T-helper 22 cell (primary cell): ENCODE data around the gene PACRG.

Experiments used
- DNase-seq: peaks from one replicate; pipeline ENCODE4 v3.0.0-alpha.2; 2020; ENCODE audit warnings: low read depth

PACRG gene

GRCh38 chr6:162710936-162711335 lies 16.8 kb upstream of the PACRG start:
- no peak for DNase-seq

DNA sequence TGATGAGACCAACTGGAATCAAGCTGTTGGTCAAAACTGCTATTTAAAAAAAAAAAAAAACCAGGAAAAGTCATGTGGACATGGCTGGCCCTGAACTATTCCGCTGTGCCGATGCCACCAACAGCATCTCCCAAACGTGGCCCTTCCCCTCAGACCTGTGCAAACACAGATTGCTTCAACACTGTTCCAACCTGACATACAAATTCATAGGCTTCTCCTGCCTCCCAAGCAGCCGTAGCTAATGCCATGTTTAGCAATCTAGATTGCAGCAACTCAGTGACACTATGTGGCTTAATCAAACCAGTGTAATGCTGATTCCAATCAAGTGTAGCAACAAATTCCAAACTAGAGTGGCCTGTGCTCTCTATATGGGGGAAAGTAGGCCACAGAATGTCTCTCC lies 16.4 kb upstream of the PACRG start:
- no peak for DNase-seq

DNA sequence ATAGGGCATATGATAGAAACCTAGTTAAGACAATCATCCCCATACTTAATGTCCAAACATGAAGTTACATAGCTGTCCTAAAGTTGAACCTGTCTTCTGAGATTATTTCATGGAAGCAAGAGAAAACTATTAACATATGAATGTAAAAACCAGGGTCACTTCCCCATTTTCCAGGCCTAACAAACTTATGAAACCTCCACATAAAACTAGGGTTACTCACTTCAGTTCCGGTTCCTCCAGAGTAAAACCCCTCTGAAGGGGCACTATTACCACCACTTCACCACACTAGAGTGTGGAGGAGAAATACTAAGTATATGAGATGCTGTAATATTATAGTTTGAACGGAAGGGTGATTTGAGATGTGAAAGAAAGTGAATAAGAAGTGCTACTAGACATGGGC lies 15.1 kb upstream of the PACRG start:
- DNase-seq = no peak

DNA sequence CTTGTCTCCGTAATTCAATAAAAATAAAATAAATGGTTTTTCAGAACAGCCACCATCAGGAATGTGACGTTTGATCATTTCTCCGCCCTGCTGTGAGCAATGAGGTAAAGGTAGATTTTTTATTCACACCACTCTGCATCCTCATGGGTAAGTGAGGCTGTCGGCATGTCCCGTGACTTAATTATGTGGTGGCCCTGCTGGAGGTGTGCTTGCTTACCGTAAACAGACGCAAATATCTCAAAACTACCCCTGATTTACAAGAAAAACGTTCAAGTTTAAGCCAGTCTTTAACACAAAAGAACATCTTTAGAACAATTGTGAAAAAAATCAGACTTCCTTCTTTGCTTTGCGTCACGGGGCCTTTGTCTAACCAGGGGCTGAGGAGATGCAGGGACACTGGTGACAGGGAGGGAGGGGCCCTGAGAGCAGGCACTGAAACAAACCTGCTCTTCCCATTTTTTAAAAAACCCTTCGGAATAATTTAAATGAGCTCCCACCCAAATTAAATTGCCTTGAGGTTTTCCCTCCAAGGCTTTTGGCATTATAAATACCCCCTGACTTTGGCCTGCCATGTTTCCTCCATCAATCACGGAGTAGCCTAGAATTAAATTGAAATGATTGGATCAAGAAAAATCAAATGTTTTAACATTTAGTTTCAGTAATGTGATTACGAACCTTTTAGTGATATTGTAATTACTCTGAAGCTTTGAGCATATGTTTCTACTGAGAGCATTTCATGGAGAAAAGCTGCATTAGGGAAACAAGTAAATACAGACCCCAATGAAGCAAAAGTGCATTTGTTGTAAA lies 13.6 kb upstream of the PACRG start:
- DNase-seq = no peak

DNA sequence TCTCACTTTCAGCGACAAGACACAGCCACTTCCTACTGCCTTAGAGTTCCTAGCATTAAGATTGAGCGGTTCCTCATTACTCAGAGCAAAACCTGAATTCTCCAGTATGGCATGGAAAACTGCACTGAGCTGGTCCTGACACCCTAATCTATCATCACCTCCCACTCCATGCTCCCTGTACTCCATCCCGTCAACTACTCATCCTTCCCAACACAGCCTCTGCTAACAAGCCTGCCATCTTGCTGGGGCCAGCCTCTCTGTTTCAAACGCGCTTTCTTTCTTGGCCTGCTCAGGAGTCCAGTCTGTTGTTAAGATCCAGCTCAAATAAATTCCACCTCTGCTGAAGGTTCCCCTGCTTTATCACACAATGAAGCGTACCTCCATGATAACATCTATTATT lies 12.2 kb upstream of the PACRG start:
- DNase-seq = no peak

DNA sequence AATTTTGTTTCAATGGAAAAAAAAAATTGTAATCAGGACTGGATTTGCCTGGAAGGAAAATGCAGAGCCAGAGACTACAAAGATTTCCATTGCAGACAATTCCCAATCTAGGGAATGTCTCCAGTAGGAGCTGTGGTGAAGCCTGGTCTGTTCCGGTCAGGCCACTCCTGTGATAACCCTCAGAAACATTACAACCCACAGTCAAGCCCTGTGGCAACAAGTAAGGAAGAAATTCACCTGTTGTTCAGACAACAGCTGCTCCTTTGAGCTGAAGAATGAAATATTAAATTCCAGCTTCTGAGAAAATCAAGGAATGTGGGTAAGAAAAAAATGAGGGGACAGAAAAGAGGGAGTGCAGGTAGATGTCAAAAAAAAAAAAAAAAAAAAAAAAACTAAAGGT lies 8.2 kb upstream of the PACRG start:
- DNase-seq = no peak

DNA sequence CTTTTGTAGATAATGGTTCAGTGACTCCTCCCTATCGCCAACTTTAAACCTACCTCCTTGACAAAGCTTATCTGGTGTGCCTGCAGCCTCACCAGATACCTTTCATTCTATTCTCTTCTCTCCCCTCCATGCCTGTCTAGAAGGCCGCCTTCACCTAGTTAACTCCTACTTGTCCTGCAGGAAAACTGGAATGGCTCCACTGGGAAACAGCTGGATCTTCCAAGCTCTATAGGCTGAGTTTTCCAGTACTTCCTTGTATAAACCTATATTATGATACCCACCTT lies 6.4 kb upstream of the PACRG start:
- DNase-seq = no peak

DNA sequence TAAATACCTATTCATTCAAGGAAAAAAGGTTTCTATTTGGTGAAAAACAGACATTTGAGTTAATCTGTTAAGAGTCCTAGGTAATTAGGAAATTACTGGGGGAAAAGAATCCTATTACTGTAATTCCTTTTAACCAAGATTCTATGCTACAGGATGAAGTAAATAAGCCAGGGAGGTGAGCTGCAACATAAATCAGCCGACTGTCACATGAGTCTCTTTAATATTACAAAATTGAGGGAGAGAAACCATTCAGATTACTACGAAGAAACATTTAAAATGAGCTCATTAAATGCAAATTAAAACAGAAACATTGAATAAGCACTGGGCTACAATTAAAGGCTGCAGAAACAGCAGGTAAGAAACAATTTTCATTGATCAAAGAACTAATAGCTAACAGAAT lies 5.5 kb upstream of the PACRG start:
- no peak for DNase-seq

GRCh38 chr6:162722633-162723032 lies 5.1 kb upstream of the PACRG start:
- DNase-seq = no peak

DNA sequence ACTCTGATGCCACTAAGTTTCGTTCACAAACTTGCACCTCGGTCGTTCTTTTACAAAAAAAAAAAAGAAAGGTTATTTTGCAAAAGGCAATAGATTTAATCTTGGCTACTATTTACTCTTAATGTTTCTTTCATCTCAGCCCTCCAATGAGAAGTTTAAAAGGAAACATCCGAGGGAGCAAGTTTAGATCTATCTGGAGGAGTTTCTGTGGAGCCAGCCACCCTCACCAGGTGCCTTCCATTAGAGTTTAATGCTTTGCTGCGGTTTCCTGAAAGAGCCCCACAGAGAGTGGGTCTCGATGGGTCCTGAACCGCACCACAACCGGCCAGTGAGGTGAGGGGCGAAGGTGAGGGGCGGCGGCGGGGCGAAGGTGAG lies 840 bp upstream of the PACRG start:
- DNase-seq = no peak

- DNase-seq = no peak
Observed at GRCh38 chr6:162728197-162728596, 423 bp downstream of the PACRG start.

GRCh38 chr6:162728706-162729105 lies 932 bp downstream of the PACRG start:
- DNase-seq = no peak

DNA sequence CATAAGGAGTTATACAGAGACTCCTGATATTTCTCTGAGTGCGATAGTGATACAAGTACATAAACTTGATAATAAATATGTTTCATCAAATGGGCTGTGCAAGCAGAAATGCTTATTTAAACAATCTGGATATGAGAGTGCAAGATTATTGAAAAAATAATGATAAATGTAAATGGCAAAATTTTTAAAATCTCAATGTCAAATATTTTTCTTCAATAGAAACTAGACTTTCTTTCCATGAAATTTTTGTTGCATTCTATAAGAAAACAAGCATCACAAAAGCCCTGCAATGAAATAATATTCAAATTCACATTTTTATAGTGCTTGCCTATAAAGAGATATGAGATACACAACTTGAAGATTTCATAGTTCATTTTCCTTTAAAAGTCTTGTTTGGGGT lies 2.7 kb downstream of the PACRG start:
- no peak for DNase-seq

DNA sequence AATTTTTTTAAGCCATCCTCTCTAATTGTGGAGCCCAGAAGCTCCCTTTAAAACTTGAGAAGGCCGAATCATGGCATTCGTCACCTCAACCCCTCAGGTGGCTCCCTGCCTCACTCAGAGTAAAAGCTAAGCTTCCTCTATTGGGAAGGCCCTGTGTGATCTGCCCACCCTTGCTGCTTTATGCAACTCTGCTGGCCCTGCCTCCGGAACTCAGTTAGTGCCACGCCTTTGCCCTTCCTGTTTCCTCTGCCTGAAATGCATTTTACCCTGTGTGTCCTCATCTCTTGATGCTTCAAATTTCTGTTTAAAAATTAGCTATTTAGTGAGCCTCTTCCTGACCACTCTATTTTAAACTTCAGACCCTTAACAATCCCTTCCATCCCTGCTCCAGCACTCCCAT lies 5.7 kb downstream of the PACRG start:
- no peak for DNase-seq

DNA sequence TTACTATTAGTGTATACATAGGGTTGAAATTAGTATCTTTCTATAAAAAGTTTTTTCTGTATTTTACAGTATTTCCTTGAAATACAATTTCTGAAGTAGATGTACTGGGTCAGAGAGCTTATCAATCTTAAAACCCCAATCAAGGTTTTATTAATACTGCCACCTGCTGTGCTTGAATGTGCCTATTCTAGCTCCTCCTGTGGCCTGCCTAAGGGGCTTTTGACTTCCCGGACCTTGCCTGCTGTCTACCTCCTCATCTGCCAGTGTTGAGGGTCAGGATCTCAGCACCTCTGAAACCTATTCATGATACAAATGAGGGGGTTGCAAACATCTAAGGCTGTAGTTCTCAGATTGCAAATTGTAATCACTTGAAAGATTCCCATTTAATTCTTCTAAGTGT lies 9.2 kb downstream of the PACRG start:
- no peak for DNase-seq

DNA sequence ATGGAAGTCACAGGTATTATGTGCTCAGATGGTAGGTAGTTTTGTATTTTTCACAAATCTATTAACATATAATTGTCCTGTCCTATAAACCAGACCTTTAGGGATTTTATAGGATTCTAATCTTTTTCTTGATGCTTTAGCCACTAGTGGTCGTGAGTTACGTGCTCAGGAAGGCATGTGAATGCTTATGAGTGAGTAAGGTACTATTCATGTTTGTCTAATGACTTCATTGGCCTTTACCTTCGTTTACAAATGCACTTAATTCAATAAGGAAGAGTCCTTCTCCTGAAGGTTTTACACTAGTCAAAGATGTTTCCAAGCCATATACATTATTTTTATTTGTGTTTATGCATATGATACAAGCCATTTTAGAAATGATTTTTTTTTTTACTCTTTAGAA lies 23.0 kb downstream of the PACRG start:
- DNase-seq = no peak

GRCh38 chr6:162751211-162751859 lies 23.6 kb downstream of the PACRG start:
- DNase-seq = no peak

GRCh38 chr6:162753775-162754174 lies 26.0 kb downstream of the PACRG start:
- DNase-seq = no peak

- DNase-seq = no peak
Observed at GRCh38 chr6:162770136-162770535, 42.4 kb downstream of the PACRG start.

- no peak for DNase-seq
Observed at GRCh38 chr6:162770955-162771354, 43.2 kb downstream of the PACRG start.

GRCh38 chr6:162772466-162772865 lies 44.7 kb downstream of the PACRG start:
- DNase-seq = no peak

DNA sequence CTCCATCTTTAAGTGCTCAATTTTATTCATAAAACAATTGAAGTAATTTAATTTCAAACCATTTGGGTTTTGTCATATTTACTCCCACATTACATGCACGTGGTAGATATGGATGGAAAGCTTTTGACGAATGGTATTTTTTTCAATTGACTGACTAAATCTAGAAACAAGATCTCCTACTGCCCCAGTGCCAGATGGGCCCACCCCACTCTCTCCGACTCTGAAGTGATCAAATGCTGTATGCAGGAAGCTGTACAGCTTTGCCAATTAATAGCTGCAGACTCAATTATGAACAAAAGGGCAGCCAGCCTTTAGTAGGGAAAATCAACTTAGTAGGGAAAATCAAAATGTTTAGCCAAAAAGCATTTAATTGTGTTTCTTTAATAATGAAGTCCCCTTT lies 46.2 kb downstream of the PACRG start:
- DNase-seq = no peak

DNA sequence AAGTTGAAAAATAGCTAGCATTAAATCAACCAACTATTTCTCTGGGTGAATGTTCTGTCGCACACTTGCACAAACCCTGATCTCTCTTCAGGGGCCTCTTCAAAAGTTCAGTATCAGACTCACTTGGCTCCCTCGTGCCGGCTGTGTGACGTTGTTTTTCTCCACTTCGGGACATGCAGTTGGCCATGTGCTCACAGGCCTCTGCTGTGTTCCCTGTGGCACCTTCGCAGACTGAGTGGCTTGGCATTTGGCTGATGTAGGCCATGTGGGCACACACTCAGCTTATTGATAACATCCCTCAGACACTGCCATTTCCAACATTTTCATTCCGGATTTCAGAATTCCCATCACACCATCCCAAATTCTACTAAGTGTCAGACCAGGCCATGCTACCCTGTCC lies 49.3 kb downstream of the PACRG start:
- no peak for DNase-seq

DNA sequence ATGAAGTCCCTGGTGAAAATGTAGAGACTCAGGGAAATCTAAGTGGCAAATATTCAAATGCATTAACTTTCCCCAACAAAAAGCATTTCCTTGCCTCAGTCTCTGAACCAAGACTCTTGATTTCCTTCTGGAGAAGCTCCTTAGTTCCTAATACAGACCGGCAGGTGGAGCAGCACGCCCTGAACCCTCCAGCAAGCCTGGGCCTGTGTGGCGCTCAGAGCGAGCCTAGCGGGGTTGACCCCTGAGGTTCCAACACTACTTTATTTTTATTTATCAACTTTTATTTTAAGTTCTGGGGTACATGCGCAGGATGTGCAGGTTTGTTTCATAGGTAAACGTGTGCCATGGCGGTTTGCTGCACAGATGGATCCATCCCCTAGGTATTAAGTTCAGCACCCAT lies 50.8 kb downstream of the PACRG start:
- DNase-seq = no peak
